ENCODE measurements around the gene CLEC17A. TPM values are rescaled to one million over a fixed set of nuclear protein-coding genes. Genes with fewer than 3 reads are reported as not detected.

CLEC17A gene
- total and polyA plus RNA-seq, 12 donors, result 0.12 TPM; not detected in 11

GRCh38 chr19:14558370-14559066 lies 24.4 kb upstream of the CLEC17A start:
- DNase-seq (peak in 1 of 2 donors; percentile 25), ATAC-seq (no peak)
- TF ChIP-seq CTCF (IDR thresholded peaks at IDR 0.05), result no peak
- Histone ChIP-seq H3K27ac (peak overlapping the region in 9 of 10 donors; percentile 10 to 95 (median 88)), H3K4me3 (no peak overlapping the region), H3K4me1 (peaks cover 37 to 84% (median 50%) of the 10 kb centered on the region in 9 donors), H3K36me3 (peaks cover 0 to 10% (median 0%) of the 10 kb centered on the region in 9 donors), H3K9me3 (no peaks in the 10 kb centered on the region), H3K27me3 (no peaks in the 10 kb centered on the region)
- WGBS, 2 donors, result 67 to 76% methylated on average over 23 of the region's 23 CpGs
- intact Hi-C loops (cut with DNase I), result no loop called here

- H3K36me3 ChIP-seq, result peaks cover 0 to 13% (median 0%) of the 10 kb centered on the region in 9 donors
- 36 to 47% methylated on average over 28 of the region's 28 CpGs for WGBS, 2 donors
- no peaks in the 10 kb centered on the region for H3K27me3 ChIP-seq
- peak overlapping the region; percentile 79 to 97 (median 90) for H3K27ac ChIP-seq
- DNase-seq, result peak; percentile 56 to 61
- intact Hi-C loops (cut with DNase I), result no loop called here
- peaks cover 37 to 78% (median 50%) of the 10 kb centered on the region in 9 donors for H3K4me1 ChIP-seq
- peak overlapping the region in 7 of 10 donors; percentile 16 to 36 (median 29) for H3K4me3 ChIP-seq
- TF ChIP-seq CTCF (IDR thresholded peaks at IDR 0.05), result no peak
- no peaks in the 10 kb centered on the region for H3K9me3 ChIP-seq
- peak; percentile 31 to 80 (median 63) for ATAC-seq
Observed at GRCh38 chr19:14559916-14560775, 22.7 kb upstream of the CLEC17A start.

GRCh38 chr19:14560776-14561108 lies 22.1 kb upstream of the CLEC17A start:
- Histone ChIP-seq H3K27me3 (no peaks in the 10 kb centered on the region), H3K4me3 (peak overlapping the region in 1 of 10 donors; percentile 29), H3K9me3 (no peaks in the 10 kb centered on the region), H3K36me3 (peaks cover 0 to 19% (median under 1%) of the 10 kb centered on the region in 9 donors), H3K4me1 (peaks cover 37 to 78% (median 50%) of the 10 kb centered on the region in 9 donors), H3K27ac (peak overlapping the region; percentile 79 to 97 (median 90))
- no peak for ATAC-seq
- no peak for TF ChIP-seq CTCF (IDR thresholded peaks at IDR 0.05)
- DNase-seq, result no peak
- intact Hi-C loops (cut with DNase I), result no loop called here
- 69 to 72% methylated on average over 6 of the region's 6 CpGs for WGBS, 2 donors

GRCh38 chr19:14561249-14561648 lies 21.6 kb upstream of the CLEC17A start:
- peaks cover 37 to 74% (median 50%) of the 10 kb centered on the region in 9 donors for H3K4me1 ChIP-seq
- no peaks in the 10 kb centered on the region for H3K27me3 ChIP-seq
- peaks cover 0 to 24% (median 5%) of the 10 kb centered on the region in 9 donors for H3K36me3 ChIP-seq
- H3K27ac ChIP-seq, result peak overlapping the region; percentile 79 to 97 (median 90)
- 78 to 85% methylated on average over 8 of the region's 8 CpGs for WGBS, 2 donors
- no peak overlapping the region for H3K4me3 ChIP-seq
- no peaks in the 10 kb centered on the region for H3K9me3 ChIP-seq
- no peak for DNase-seq
- intact Hi-C loops (cut with DNase I), result no loop called here
- no peak for ATAC-seq
- TF ChIP-seq CTCF (IDR thresholded peaks at IDR 0.05), result no peak
